Stimulated activated CD8-positive, alpha-beta memory T cell treated with anti-CD3 and anti-CD28 coated beads, Interleukin-15, amount 100 ng/mL, for 4 hours (primary cell): ENCODE measurements around the gene TSC22D2.

Experiments
- DNase-seq, 2 donors: peaks; one replicate each; pipeline ENCODE4 v3.0.0-alpha.2; 2020; ENCODE audit warnings: low read depth in 2 of 2

TSC22D2 gene

DNA sequence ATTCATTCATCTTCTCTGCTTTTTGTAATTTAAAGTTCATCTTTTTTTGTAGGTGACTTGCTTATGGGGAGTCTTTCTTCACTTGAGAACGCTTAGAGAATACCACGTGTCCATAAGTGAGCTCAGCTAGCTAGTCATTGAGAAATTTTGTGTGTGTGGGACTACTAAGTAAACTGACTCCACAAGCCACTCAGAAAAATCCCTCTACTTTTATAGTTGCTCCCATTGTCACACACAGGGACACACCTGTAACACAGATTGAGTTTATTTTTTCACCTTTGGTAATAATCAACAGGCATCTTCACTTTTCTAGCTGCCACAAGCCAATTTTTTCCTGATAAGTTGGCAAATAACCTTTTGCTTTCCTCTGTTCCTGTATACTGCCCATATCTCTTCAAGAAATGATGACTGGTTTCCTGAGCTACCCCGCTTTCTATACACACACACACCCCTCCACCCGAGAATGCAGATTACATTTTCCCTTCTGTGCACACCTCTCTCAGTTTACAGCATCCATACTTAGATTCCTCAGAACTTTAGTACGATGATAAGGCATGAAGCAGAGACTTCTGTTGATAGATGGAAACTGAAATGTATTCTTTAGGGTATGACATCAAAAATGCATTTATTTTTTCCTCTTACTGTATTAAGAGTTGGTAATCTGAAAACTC is 4.6 kb downstream of the TSC22D2 start:
- DNase-seq: no peak

DNA sequence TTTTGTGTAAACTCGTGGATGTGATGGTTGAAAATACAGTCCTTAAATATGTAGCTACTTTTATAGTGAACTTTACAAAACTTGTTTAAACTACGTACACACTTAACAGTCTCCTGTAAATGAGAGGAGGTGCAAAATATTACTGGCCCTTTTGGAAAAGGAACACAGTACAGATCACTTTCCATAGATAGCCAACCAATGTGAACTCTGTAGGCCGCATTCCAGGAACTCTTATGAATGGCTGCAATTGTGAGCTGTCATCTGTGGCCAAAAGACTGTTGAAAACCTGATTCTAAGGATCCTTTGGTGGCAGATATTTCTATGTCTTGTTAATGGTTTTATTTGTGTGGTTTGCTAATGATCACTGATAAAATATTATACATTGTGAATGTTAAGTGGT is 6.2 kb downstream of the TSC22D2 start:
- no peak for DNase-seq

DNA sequence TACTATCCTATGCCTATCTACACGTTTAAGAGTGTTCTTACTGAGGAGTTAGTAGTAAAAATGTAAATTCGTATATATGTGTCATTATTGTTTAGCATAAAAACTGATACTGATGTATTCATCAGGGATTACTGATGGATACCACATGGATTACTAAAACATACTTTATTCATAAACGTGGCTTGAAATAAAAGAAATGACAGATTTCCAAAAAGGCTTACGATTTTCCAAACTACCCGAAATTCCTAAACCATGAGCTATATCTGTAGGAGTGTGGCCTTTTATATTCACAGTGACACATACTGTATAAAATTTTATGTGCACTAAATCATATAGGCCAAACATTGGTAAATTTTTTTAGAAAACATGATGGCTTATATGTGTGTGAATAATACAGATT is 6.9 kb downstream of the TSC22D2 start:
- no peak for DNase-seq

DNA sequence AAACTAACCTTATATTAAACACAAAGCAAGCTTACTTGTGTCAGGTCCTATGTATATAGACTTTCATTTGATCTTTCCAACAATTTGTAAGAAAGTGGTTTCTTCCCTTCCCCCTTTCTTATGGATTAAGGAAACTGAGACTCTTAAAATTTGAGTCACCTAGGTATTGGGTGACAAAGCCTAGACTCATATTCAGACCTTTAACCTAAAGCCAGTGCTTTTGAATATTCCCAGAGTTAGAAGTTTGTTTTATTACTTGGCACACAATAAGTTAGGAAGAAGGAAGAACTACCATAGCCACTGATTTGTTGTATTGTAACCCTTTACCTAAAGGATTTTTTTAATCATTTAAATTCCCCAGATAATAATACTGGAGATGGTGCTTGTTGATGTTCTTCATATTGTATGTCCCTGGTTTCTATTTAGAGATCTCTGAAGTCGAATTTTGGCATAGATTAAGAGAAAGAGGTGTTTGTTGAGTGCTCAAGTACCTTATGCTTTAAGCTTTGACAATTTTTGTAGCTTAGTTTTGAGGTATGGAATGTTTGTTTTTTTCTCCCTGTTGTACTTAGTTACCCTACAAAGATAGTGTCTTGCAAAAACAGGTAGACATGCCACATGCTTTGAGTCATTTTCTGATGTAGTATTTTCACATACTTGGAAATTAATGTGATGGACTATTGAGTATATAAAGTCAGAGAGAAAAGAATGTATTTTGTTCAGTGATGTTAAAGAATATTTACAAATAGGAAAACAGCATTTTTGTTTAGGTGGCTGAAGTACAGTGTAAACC is 11.2 kb downstream of the TSC22D2 start:
- no peak for DNase-seq

DNA sequence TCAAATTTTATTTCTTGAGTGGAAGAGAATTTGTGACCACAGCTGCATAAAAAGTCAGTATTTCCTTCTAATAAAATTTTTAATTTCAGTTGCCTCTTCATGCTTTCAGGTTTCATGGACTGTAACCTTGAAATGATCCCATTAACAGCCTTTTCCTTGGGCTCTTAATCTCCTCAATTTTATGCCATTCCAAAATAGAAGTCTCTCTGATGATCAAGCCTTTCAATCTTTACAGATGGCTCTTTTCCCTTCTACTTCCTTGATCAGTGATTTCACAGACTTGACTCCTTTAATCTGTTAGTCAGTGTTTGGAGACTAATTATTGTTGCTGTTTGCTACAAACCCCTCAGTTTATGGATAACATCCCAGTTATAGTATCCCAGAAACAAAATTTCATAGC is 11.9 kb downstream of the TSC22D2 start:
- DNase-seq: no peak

DNA sequence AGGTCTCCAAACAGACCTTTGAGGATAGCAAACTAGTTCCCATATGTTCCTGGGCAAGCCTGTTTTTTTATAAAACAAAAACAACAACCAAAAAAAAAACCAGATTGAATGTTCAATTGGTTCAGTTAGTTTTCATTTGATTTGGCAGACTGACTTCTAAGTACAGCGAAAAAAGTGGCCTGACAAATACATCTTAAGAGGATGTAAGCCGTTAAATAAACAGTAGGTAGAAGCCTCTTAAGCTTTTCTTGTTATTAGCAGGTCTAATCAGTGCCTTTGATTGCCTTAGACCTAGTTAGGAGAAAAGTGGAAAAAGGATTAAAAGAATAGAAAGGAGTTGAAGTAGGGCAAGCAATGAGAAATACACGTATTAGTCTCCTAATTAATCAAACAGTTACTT is 13.2 kb downstream of the TSC22D2 start:
- DNase-seq: no peak

DNA sequence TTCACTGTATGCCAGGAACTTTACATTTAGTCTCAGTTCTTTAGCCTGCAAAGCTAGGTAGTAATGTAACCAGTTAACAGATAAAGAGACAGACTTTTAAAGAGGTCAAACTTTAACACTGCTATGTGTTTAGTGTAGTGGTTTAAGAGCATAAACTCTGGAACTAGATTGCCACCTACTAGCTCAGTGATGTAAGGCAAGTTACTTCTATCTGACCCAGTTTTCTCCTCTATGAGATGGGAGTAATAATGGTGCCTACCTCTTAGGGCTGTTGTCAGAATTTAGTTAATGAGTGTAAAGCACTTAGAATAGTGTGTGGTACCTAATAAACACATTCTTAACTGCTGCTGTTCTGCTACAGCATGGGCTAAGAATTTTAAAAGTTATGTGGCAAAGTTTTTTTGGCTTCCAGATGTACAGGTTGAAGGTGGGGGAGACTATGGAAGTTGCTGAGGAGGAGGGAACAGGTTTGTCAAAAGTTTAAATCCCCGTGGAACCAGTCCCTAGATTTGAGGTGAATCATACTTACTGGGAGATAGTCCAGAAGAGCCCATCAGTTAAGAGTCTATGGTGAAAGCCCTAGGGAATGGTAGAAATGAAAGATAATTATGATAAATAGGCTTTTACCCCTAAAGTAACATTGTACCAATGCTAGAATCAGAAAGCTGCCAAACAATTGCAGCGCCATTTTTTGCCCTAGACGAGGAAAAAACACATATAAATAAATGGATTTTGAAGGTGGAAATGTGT is 13.9 kb downstream of the TSC22D2 start:
- no peak for DNase-seq

DNA sequence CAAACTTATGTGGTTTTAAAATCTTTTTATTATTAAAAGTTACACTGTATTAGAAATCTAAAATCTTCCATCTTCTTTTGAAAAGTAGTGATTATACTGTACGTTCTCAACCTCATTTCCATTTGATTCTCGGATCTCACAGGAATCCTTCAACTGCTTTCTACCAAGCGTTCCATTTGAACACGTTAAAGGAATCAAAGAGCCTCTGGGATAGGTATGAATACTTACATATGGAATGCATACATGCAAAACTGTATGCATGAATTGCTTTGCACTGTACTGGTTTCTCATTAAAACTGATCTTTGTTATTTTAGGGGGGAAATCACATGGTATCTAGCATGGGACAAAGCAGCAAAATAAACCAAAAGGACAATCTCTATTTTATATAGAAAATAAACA is 14.8 kb downstream of the TSC22D2 start:
- no peak for DNase-seq

DNA sequence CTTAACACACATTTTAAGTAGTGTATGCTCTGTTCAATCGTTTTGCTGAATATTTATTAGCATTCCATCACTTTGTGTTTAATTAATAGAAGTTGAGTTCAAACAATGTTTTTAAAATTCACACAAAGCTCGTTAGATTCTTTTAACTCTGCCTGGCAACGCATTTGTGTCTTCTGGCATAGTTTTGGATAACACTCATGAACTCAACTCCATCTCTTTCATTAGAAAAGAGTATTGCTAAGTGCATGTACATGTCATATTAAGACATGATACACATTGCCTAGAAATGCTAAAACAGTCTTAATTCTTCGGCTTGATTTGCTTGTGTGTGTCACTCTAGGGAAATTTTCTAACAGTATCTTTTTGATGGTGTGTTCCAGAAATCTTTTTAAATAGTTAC is 15.7 kb downstream of the TSC22D2 start:
- no peak for DNase-seq

DNA sequence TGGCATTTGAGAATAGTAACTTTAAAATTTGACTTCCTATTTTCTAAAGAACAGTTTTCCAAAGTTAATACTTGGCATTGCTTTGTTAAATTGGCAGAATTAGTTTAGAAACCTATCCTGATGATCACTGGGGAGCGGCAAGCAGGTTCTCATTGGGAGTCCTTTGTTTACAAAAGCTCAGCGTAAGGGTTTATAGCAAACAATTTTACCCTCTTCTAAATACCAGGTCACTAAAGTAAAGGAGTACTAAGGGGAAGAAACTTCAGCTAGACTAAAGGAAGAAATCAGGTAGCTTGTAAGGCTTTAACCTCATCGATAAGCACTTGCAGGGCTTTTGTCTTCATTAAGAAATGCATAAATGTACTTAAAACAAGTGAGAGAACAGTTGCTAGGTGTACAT is 18.2 kb downstream of the TSC22D2 start:
- no peak for DNase-seq

DNA sequence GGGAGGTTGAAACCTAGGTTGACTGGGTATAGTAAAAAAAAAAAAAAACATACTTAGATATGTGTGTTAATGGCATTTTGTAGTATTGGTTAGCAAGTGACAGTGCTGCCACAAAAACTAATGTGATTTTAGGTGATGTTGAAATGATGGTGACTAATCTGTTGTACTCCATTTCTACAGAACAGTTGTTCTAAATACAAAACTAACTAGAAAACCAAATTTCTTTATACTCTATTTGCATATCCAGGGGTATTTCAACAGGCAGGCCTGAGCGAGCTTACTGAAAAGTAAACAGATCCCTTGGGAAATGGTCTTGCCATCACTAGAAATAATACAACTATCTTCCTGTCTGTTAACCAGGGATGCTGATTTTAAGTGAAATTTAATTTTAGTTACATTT is 20.5 kb downstream of the TSC22D2 start:
- no peak for DNase-seq

DNA sequence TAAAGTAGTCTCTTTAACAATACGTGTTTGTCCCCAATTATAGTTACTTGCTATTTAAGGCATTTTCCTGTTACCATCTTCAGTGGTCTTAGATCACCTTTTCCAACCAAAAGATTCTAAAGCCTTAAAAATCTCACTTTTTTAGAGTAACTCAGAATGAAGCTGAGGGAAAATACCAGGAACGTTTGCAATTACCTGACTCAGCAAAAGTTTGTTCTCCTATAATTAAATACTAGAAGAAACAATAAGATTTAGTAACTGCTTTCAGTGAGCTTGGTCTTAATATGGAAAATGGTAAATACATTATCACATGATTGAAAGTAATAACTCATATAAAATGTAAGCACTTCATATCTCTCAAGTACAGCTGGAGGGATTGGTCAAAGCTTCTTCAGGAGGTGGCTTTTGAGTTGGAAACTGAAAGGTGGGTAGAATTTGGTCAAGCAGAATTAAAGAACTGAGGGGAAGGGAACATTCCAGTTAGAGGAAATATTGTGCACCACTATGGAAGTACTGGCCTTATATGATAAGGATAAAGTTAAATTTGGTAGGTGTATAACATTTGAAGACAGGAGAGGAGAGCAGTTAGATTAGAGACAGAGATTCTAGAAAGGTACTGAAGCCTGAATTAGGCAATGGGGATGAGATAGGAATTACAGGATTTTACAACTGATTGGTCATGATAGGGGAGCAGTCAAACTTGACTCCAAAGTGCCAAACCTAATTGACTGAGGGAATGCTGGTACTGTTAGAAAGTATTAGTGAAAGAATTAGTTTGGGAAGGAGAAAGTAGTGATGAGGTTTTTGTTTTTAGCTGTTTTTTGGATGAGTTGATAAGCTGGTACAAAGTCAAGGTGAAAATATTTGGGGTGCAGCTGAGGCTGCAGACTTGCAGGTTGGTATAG is 21.9 kb downstream of the TSC22D2 start:
- no peak for DNase-seq

DNA sequence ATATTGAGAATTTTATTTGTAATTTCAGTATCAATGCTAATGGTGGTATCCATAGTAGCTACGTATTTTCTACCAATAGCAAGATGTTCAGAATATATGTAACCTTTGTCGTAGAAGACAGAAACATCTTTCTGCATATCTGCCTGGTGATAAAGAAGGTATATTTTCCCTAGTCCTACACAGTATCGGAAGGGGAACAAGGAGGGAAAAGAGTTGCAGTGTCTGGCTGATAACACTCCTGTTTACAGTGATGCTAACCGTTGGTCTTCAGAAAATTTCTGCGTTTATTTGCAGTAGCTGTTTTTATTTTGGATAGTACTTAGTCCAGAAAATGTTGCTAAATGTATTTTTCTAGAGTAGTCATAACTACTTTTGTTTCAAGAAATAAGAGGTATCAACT is 25.2 kb downstream of the TSC22D2 start:
- DNase-seq: no peak

DNA sequence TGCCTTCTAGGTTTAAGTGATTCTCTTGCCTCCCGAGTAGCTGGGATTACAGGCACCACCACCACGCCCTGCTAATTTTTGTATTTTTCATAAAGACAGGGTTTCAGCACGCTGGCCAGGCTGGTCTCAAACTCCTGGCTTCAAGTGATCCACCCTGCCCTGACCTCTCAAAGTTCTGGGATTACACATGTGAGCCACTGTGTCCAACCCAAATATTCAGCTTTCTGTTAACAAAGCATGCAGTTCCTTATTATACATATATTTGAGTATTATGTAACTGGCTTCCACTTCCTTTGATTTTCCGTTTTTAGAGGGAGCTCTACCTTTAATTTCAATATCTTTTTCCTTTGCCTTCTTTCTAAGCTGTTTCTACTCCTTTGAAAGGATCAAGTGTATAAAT is 26.1 kb downstream of the TSC22D2 start:
- no peak for DNase-seq

DNA sequence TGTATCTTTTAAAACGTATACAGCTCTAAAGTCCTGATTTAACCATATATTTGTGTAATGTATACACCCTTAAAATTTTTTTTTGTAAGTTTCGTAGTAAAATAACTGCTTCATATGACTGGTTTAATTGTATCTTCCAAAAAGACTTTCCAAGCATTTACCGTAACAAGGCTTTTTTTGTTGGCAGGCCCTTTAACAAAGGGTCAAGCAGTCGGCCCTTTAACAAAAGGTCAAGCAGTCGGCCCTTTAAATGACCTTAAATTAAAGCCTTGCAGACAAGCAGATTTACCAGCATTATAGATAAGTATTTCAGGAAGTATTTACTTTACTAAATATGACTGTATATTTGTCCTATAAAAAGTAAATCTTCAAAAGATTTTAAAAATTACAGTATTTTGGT is 28.1 kb downstream of the TSC22D2 start:
- DNase-seq: no peak

DNA sequence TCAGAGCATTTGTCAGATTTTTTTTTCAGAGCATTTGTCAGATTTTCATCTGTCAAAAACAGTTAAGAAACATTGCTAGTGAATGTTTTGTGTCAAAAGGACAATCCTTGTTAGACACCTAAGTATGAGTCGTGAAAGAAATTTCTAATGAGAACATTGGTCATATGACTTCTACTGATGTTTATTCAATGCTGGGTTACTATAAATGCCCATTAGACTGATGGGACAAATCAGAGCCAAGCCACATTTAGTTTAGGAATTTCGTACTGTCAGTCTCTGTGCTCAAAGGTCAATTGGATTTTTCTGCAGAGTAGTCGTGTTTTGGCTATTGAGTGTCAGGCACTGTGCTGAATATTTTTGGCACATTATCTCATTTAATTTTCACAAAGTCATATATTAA is 31.6 kb downstream of the TSC22D2 start:
- no peak for DNase-seq

DNA sequence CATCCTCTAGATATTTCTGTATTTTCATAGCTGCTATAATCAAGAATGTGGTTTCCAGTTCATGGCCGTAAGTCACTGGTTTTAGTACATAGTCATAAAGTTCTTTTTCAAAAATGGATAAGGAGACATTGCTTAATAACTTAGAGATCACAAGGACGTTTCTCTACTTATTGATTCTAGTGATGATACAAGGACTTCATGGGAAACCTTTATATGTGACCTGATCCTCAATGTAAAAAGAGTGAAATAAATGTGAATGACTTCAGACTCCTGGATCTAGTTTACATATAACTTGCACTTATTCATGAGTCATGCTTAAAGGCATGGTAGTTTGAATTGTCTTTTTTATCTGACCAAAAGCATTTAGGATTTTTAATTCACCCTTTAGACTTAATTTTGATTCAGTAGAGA is 35.2 kb downstream of the TSC22D2 start:
- no peak for DNase-seq

DNA sequence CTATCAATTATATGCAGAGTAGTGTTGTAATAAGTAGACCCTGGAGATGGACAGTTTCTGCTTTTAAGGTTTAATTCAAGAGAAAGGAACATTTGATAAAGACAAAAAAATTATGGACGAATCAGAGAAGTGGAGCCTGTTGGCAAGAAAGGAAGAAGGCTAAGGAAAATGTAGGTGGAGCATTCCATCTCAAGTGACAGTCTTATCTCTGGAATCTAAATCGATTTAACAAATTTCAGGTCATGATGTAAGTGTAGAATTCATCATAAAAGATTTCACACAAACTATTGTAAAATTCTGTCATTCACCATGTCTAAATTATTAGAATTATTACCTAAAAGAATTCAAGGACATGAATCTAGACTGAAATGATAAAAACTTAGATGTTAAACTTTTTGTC is 36.3 kb downstream of the TSC22D2 start:
- DNase-seq: no peak

DNA sequence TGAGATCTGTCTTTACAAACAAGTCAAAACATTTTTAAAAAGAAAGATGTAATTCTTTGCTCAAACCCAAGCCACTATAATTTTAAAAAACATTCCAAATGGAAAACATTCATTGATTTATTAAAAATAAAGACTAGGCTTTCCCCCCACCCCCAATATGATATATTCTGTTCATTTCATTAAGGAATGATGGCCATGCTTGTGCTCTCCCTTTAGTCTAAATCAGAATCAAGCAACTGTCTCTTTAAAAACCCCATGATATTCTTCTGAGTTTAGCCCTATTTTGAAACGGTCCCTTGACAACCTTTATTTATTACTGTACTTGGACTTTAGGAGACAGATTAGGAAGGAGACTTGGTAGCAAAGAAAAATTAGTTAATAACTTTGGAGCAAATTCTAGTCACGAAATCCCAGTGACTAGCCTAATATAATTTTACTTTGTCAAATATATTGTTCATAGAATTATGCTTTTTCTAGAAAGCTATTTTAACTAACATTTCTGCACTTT is 38.4 kb downstream of the TSC22D2 start:
- DNase-seq: no peak

DNA sequence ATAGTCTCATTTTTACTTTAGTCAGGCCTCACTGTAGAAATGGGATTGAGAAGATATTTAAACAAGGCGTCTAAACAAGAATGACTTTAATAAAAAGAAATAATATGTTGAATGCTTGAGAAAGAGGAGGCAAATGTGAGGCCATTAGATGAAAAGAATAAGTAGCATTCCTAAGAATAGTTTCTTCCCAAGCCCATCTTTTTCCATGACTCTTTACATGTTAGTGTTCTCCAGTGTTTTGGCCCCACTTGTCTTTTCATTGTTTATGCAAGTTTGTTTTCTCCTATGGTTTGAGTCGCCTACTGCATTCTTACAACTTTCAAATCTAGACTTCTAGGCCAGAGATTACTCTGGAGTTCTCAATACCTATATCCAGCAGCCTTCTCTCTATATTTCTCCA is 39.0 kb downstream of the TSC22D2 start:
- DNase-seq: no peak

DNA sequence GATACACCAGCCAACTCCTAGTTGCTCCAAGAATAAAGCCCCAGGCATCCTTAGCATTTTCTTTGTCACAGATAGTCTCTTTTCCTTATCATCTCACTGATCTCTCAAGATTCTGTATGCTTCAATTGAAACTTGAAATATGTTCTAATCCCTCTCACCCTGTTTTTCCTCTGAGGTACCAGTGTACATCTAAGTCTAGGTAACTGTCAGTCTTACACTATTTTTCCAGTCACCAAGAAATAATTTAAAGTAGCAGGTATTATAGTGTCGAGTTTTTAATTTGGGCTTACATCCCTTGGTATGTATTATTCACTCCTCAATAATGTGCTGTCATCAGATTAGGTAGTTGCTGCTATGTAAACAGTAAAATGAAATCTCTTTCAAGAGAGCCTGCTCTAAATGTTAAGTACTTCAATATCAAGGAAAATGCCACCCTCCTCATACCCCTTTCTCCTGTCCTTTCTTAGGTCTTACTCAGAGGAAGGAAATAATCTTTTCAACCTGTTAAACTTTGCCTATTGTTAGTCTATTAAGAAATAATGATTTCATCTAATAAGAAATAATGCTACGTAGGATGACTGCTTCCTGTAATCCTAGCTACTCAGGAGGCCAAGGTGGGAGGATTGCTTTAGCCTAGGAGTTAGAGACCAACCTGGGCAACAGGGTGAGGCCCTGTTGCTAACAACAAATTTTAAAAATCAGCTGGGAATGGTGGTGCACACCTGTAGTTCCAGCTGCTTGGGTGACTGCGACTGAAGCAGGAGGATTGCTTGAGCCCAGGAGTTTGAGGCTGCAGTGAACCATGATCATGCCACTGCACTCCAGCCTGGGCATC is 39.8 kb downstream of the TSC22D2 start:
- no peak for DNase-seq
